Activated T-cell treated with anti-CD3 and anti-CD28 coated beads, Interleukin-2, amount 50 U/mL, for 4 hours (primary cell): ENCODE results near the gene SDE2. TPM values are rescaled to one million over a fixed set of nuclear protein-coding genes. Genes with fewer than 3 reads are reported as not detected.

Source experiments
- ATAC-seq, 2 donors: fragments of 200-7000 bp; cut with Tn5 transposase; one replicate each; pipeline ENCODE4 v1.10.0; 2021
- DNase-seq: peaks from one replicate; pipeline ENCODE4 v3.0.0-alpha.2; 2020
- H3K27me3 Mint-ChIP-seq: one replicate; pipeline ENCODE4 v1.8.0; 2021; ENCODE audit warnings: low read depth, mixed read lengths
- H3K36me3 Mint-ChIP-seq: one replicate; pipeline ENCODE4 v1.8.0; 2022; ENCODE audit warnings: mixed read lengths; ENCODE audit not compliant: insufficient read depth
- H3K4me1 Mint-ChIP-seq: one replicate; pipeline ENCODE4 v1.8.0; 2021; ENCODE audit warnings: low read depth, mixed read lengths
- H3K4me3 Mint-ChIP-seq: one replicate; pipeline ENCODE4 v1.8.0; 2021; ENCODE audit warnings: mild to moderate bottlenecking, moderate library complexity, mixed read lengths
- H3K9me3 Mint-ChIP-seq: one replicate; pipeline ENCODE4 v1.8.0; 2021; ENCODE audit warnings: mixed read lengths
- total RNA-seq, 3 donors: library from RNA; stranded (reverse); gene quantifications; one replicate each; pipeline ENCODE4 v1.2.1, GENCODE V29; 2021

The SDE2 gene
- total RNA-seq, result 10 to 100 TPM; 27.3 to 28.8 (median 28.5) TPM

DNA sequence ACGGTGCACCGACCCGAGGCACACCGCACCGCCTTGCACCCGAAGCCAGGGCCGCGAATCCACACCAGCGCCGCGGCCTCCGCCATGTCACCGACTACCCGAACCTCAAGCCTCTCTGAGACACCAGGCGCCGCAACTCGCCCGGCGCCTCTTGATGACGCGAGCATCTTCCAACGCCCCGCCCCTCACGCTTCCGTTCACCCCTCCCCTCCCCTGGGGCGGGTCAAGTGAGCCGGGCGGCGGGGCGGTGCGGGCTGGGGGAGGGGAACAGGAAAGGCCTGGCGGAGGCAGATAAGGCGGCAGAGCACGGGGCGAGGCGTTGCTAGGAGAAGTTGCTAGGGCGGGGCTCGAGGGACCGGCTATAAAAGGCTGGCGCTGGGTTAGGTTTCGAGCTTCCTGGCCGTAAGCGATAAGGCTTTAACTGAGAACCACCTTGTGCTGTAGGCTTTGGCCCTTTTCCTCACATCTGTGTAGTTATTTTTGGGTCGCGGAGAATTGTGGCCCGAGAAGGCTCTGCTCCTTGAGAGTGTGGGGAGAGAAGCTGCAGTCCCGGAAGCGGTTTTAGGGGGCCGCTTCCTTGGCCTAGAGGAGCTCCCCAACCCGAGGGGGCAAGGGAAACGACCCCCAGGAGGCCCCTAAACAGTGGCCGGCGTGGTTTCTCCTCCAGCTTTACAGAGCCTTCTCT is at the start of gene SDE2:
Gene SDE2, minus strand, starts transcription at position 117 of the 685 bp plus-strand sequence. Its CDS starts 31 bp downstream, at position 86.
- H3K4me3 Mint-ChIP-seq, result peak within 1 kb of the TSS; percentile 100
- H3K27me3 Mint-ChIP-seq, result no peaks in the 10 kb centered on the region
- peak; percentile 95 to 96 for ATAC-seq
- H3K9me3 Mint-ChIP-seq, result no peaks in the 10 kb centered on the region
- H3K4me1 Mint-ChIP-seq, result peaks cover 77% of the 10 kb centered on the region
- peaks cover 19% of the 10 kb centered on the region for H3K36me3 Mint-ChIP-seq
- peak; percentile 99 for DNase-seq

DNA sequence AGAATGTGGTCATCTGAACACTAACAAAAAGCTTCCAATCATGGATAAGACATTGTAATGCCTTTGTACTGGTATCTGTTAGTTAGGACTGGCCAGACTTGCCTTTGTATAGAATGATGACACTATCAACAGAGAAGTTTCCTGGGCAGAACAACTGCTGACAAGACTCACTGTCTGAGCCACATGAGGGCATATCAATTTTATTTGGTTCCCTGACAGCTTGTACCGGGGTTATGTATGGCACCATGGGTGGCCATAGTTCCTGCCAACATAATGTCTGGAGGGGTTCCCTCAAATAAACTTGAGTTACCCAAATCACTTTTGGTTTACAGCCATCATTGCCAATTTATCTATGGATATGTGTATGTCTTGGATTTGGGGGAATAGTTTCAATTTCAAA is 49.7 kb upstream of the SDE2 start:
- no peak for ATAC-seq
- H3K4me1 Mint-ChIP-seq, result no peaks in the 10 kb centered on the region

DNA sequence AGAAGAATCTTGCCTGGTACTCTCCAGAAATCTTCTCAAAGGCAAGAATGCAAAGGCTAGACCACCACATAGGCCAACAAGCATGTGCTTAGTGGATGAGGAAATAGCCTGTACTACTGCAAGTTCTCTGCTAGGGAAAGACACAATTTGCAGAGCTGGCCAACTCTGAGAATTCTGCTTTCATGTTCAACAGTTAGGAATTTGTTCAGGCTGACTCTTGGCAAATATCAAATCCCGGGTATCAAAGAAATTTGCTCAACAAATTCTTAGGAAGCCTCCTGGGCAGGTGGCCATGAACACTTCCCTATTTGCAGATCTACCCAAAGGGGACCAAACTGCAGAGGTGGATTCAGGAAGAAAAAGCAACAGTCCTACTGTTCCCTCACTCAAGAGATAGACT is 48.4 kb upstream of the SDE2 start:
- no peaks in the 10 kb centered on the region for H3K9me3 Mint-ChIP-seq
- DNase-seq, result no peak
- no peaks in the 10 kb centered on the region for H3K27me3 Mint-ChIP-seq
- no peak for ATAC-seq
- no peak overlapping the region for H3K4me3 Mint-ChIP-seq
- no peaks in the 10 kb centered on the region for H3K4me1 Mint-ChIP-seq
- H3K36me3 Mint-ChIP-seq, result no peaks in the 10 kb centered on the region

More for the DNA sequence above, 49.7 kb upstream of the SDE2 start:
- no peak overlapping the region for H3K4me3 Mint-ChIP-seq
- no peak for DNase-seq
- no peaks in the 10 kb centered on the region for H3K36me3 Mint-ChIP-seq
- no peaks in the 10 kb centered on the region for H3K27me3 Mint-ChIP-seq
- H3K9me3 Mint-ChIP-seq, result no peaks in the 10 kb centered on the region

DNA sequence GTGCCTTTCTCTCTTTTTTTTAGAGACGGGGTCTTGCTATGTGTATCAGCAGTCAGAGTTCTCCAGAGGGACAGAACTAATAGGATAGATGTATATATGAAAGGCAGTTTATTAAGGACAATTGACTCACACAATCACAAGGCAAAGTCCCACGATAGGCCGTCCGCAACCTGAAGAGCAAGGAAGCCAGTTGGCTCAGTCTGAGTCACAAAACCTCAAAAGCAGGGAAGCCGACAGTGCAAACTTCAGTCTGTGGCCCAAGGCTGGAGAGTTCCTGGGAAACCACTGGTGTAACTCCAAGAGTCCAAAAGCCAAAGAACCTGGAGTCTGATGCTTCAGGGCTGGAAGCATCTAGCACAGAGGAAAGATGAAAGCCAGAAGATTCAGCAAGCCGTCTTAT is 47.1 kb upstream of the SDE2 start:
- H3K4me1 Mint-ChIP-seq, result no peaks in the 10 kb centered on the region
- no peaks in the 10 kb centered on the region for H3K27me3 Mint-ChIP-seq
- ATAC-seq, result no peak
- H3K9me3 Mint-ChIP-seq, result no peaks in the 10 kb centered on the region
- no peak for DNase-seq
- H3K36me3 Mint-ChIP-seq, result no peaks in the 10 kb centered on the region
- H3K4me3 Mint-ChIP-seq, result no peak overlapping the region

DNA sequence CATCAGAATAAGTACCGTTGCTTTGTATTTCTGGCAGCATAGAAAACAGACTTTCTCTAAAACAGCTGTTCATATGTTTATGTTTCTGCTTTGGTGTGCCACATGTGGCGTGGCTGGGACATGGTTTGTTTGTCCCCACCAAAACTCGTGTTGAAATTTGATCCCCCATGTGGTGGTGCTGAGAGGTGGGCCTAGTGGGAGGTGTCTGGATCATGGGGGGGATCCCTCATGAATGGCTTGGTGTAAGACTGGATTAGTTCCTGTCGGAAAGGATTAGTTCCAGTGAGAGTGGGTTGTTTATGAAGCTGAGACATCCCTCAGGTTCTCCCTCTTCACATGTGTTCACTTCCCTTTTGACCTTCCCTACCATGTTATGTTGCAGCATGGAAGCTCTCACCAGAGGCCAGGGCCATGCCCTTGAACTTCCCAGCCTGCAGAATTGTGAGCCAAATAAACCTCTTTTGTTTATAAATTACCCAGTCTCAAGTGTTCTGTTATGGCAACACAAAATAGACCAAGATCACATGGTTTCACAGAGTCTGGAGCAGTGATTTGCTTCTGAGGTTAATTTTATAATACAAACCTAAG is 45.5 kb upstream of the SDE2 start:
- Mint-ChIP-seq H3K9me3 (no peaks in the 10 kb centered on the region), H3K27me3 (peaks cover 3% of the 10 kb centered on the region), H3K36me3 (no peaks in the 10 kb centered on the region), H3K4me1 (no peaks in the 10 kb centered on the region), H3K4me3 (no peak overlapping the region)
- ATAC-seq, result no peak
- no peak for DNase-seq

DNA sequence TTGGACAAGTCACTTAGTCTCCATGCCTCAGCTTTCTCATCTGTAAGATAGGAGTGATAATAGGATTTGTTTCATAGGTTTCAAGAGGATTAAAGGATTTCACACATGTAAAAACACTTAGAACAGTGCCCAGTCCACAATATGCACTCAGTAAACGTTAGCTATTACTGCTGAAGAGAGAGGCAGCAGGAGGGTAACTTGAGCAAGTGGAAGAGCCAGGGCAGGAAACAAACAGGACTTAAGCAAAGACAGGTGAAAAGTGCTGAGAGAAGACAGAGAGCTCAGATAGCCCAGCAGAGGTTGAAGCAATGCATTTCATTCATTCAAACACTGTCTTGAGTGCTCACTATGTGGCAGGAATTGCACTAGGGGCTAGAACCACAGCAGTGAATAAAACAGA is 42.3 kb upstream of the SDE2 start:
- H3K36me3 Mint-ChIP-seq, result no peaks in the 10 kb centered on the region
- no peak for ATAC-seq

DNA sequence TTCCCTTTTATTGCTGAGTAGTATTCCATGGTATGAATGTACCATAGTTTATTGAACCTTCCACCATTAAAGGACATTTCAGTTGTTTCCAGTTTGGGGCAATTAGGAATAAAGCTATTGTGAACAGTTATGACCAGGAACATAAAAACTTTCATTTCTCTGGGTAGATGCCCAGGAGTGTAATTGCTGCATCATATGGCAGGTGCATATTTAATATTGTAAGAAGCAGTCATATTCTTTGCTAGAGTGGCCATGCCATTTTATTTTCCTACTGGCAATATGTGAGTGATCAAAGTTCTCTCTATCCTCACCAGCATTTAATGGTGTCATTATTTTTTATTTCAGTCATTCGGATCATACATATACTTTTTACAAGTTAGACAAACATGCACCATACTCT is 39.5 kb upstream of the SDE2 start:
- DNase-seq (no peak), ATAC-seq (no peak)
- Mint-ChIP-seq H3K9me3 (no peaks in the 10 kb centered on the region), H3K36me3 (no peaks in the 10 kb centered on the region), H3K4me3 (no peak overlapping the region), H3K4me1 (no peaks in the 10 kb centered on the region), H3K27me3 (peaks cover 3% of the 10 kb centered on the region)

More for the DNA sequence above, 42.3 kb upstream of the SDE2 start:
- Mint-ChIP-seq H3K4me1 (no peaks in the 10 kb centered on the region), H3K9me3 (no peaks in the 10 kb centered on the region), H3K27me3 (peaks cover 3% of the 10 kb centered on the region), H3K4me3 (no peak overlapping the region)
- DNase-seq, result no peak

DNA sequence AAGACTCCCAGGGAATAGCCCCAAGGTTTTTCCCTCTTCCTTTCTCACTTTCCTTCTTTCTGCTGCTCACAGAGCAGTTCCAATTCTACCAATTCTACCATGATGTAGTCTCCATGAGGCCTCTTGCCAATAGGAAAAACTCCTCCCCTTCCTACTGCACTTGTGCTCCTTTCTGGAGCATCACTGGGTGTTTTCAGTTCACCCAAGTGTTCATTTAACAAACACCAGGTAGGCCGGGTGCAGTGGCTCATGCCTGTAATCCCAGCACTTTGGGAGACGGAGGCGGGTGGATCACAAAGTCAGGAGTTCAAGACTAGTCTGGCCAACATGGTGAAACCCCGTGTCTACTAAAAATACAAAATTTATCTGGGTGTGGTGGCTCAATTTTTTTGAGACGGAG is 36.8 kb upstream of the SDE2 start:
- no peak for DNase-seq
- H3K36me3 Mint-ChIP-seq, result no peaks in the 10 kb centered on the region
- no peaks in the 10 kb centered on the region for H3K4me1 Mint-ChIP-seq
- no peak for ATAC-seq
- H3K27me3 Mint-ChIP-seq, result peaks cover 3% of the 10 kb centered on the region
- H3K9me3 Mint-ChIP-seq, result no peaks in the 10 kb centered on the region
- no peak overlapping the region for H3K4me3 Mint-ChIP-seq

DNA sequence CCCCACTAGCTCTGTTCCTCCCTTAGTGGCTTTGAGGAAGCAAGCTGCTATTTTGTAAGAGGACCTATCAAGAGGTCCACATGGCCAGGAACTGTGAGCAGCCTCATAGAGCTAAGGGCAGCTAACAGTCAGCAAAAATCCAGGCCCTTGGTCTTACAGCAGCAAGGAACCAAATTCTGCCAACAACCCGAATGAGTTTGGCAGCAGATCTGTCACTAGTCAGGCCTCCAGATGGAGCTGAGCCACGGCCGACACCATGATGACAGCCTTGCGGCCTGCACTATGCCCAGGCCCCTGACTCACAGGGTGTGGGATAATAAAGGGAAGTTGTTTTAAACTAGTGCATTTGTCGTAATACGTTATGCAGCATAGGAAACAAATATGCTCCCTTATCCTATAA is 35.3 kb upstream of the SDE2 start:
- DNase-seq (no peak), ATAC-seq (no peak)
- Mint-ChIP-seq H3K4me1 (no peaks in the 10 kb centered on the region), H3K9me3 (no peaks in the 10 kb centered on the region), H3K36me3 (no peaks in the 10 kb centered on the region), H3K4me3 (no peak overlapping the region), H3K27me3 (no peaks in the 10 kb centered on the region)

DNA sequence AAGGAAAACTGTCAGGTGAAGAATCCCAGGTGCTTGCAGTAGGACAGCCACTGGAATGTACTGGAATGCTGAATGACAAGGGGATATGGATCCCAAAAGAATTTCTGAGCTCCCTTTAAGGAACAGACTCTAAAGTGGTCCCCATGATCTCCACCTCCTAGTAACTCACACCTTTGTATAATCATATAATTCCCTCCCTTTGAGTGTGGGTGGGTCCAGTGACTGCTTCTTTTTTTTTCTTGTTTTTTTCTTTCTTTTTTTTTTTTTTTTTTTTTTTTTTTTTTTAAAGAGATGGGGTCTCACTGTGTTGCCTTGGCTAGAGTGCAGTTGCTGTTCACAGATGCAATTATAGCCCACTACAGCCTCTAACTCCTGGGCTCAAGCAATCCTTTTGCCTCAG is 34.8 kb upstream of the SDE2 start:
- Mint-ChIP-seq H3K36me3 (no peaks in the 10 kb centered on the region), H3K9me3 (no peaks in the 10 kb centered on the region), H3K4me1 (no peaks in the 10 kb centered on the region), H3K4me3 (no peak overlapping the region), H3K27me3 (no peaks in the 10 kb centered on the region)
- ATAC-seq (no peak), DNase-seq (no peak)

DNA sequence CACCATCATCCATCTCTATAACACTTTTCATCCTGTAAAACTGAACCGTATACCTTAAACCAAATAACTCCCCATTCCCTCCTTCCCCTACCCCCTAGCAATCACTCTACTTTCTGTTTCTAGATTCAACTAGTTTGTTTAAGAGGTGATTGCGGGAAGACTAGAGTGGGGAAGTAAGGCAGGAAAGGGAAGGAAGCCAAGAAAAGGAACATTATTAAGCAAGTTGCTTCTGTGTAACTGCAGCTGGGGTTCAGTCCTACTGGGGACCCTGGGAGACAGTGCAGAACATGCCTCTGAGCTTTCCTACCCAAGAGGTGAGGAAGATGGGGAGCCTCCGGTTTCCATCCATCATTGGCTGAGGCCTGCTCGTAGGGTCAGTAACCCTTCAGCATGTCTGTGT is 34.4 kb upstream of the SDE2 start:
- no peak overlapping the region for H3K4me3 Mint-ChIP-seq
- H3K36me3 Mint-ChIP-seq, result no peaks in the 10 kb centered on the region
- ATAC-seq (no peak), DNase-seq (no peak)
- no peaks in the 10 kb centered on the region for H3K27me3 Mint-ChIP-seq
- no peaks in the 10 kb centered on the region for H3K9me3 Mint-ChIP-seq
- no peaks in the 10 kb centered on the region for H3K4me1 Mint-ChIP-seq

DNA sequence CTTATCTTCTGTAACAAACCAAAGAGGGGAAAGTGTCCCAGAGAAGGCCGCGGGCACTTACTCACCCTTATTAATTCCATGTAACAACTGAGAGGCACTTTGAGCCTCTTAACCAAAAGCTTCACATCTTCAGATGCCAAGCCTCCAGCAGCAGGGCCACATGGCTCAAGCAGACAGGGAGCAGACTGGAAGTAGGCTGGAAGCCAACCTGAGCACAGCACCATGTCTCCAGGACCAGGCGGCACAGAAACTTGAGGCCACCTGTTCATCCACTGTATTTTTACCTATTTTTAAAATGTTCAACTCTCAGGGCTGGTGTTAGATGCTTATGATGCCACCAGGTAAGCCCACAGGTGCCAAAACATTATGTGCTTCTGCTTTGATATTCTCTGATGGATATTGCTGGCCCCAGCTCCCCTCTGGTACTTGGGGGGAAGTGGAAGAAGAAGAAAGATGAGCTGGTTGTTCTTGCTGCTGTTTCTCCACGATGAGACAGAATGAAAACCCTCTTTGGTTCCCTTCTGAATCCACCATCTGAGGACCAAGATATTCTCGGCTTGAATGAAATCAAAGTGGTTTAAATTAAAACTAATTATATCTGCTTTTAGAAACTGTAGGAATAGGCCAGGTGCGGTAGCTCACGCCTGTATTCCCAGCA is 30.6 kb upstream of the SDE2 start:
- Mint-ChIP-seq H3K27me3 (no peaks in the 10 kb centered on the region), H3K9me3 (no peaks in the 10 kb centered on the region), H3K36me3 (no peaks in the 10 kb centered on the region), H3K4me1 (peaks cover 2% of the 10 kb centered on the region), H3K4me3 (no peak overlapping the region)
- ATAC-seq (no peak), DNase-seq (no peak)

DNA sequence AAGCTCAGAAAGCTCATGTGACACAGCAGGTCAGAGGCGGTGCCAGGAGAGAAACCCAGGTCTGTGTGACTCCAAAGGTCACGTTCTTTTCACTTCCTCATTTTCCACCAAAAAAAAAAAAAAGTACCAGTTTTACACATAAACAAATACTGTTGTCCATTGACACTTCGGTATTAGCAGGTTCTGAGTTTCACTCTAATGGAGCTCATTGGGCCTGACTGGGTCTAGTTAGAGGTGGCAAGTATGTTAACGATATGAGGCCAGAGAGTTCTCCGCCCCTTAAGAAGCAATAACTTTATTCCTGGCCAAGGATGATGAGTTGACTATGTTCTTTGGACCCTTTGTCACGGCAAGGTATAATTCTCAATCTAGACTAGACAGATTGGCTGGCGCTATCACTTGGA is 30.0 kb upstream of the SDE2 start:
- ATAC-seq (no peak), DNase-seq (no peak)
- Mint-ChIP-seq H3K27me3 (no peaks in the 10 kb centered on the region), H3K4me1 (peaks cover 2% of the 10 kb centered on the region), H3K4me3 (no peak overlapping the region), H3K36me3 (no peaks in the 10 kb centered on the region), H3K9me3 (no peaks in the 10 kb centered on the region)

DNA sequence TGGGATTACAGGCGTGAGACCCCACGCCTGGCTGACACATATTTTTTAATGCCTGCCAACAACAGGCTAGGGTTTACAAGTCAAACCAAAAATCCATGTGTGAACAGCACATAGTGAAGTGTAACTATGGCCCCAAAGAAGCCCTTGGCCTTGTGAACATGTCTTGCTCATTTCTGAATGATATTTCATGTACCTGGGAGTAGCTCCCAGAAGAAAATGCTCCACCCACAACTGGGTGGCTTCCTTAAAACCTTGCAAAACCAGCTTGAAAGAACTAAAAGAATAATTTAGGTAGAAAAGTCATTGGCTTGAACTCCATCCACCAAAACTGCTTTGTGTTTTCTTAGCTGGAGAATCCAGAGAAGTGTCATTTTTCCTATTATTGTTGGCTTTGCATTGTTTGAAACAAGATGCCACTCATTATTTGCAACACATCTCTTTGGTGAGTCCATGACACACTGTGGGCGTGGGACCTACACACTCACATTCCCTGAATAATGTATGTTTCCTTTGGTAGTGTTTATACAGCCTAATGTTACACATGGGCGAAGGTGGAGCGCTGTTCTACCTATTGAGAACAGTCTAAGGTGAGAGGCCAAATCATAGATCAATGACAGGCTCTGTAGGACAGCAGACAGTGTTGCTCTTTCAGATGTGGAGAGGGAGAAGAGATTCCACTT is 28.5 kb upstream of the SDE2 start:
- H3K27me3 Mint-ChIP-seq, result no peaks in the 10 kb centered on the region
- no peaks in the 10 kb centered on the region for H3K36me3 Mint-ChIP-seq
- peaks cover 2% of the 10 kb centered on the region for H3K4me1 Mint-ChIP-seq
- no peak overlapping the region for H3K4me3 Mint-ChIP-seq
- DNase-seq, result no peak
- H3K9me3 Mint-ChIP-seq, result no peaks in the 10 kb centered on the region
- ATAC-seq, result no peak
